Suprapubic skin (tissue), 4 donors: Measurements from ENCODE around the gene CADM1. TPM values are rescaled to one million over a fixed set of nuclear protein-coding genes. Genes with fewer than 3 reads are reported as not detected.

ENCODE experiments used
- DNase-seq, 2 donors: peaks; one replicate each; pipeline ENCODE4 v3.0.0-alpha.2; 2019; ENCODE audit warnings: low spot score in 2 of 2
- H3K27ac ChIP-seq: fragments of 200-600 bp; sonication (generic); one replicate; pipeline ENCODE4 v1.5.1; 2019
- H3K27me3 ChIP-seq: fragments of 200-600 bp; sonication (generic); one replicate; pipeline ENCODE4 v1.5.1; 2019
- H3K36me3 ChIP-seq: fragments of 200-600 bp; sonication (generic); one replicate; pipeline ENCODE4 v1.5.1; 2019
- H3K4me1 ChIP-seq: fragments of 200-600 bp; sonication (generic); one replicate; pipeline ENCODE4 v1.5.1; 2019
- H3K4me3 ChIP-seq: fragments of 200-600 bp; sonication (generic); one replicate; pipeline ENCODE4 v1.5.1; 2019; ENCODE audit warnings: mild to moderate bottlenecking
- H3K9me3 ChIP-seq: fragments of 200-600 bp; sonication (generic); one replicate; pipeline ENCODE4 v1.5.1; 2019
- CTCF ChIP-seq, 2 donors: fragments of 200-600 bp in 1 of 2; fragments of 450-650 bp in 1 of 2; sonication (generic) in 1 of 2; IDR thresholded peaks; one replicate each; pipeline ENCODE4 v1.5.1; 2016 to 2019; ENCODE audit warnings: antibody characterized with exemption in 2 of 2, mild to moderate bottlenecking in 1 of 2, moderate library complexity in 1 of 2
- EP300 ChIP-seq: sonication (generic); formaldehyde crosslinking; IDR thresholded peaks from one replicate; pipeline ENCODE4 v1.6.1; 2017; ENCODE audit warnings: antibody characterized with exemption
- POLR2A ChIP-seq, 2 donors: fragments of 450-650 bp; IDR thresholded peaks; one replicate each; pipeline ENCODE4 v1.6.1; 2017; ENCODE audit warnings: antibody characterized with exemption in 2 of 2, mild to moderate bottlenecking in 2 of 2, moderate library complexity in 2 of 2
- POLR2AphosphoS5 ChIP-seq, 3 donors: sonication (generic); formaldehyde crosslinking; IDR thresholded peaks; one replicate each; pipeline ENCODE4 v1.6.1; 2017; ENCODE audit warnings: antibody characterized with exemption in 3 of 3
- WGBS: methylation state at CpG from one replicate; pipeline ENCODE4 v1.1.5; 2018; 5-methylcytosine and 5-hydroxymethylcytosine counted together
- total RNA-seq, 4 donors: library from RNA; depleted of rRNA; stranded (reverse); fragments of >200 nt; gene quantifications; one replicate each; pipeline ENCODE4 v1.1.0, GENCODE V29; 2016

The CADM1 gene
- total RNA-seq, 4 donors from 2014 or later: 13.3 to 26.2 (median 15.3) TPM

GRCh38 chr11:115185507-115185906 is 318.7 kb downstream of the CADM1 start:
- Histone ChIP-seq H3K27ac (no peak overlapping the region), H3K4me3 (no peak overlapping the region), H3K9me3 (no peaks in the 10 kb centered on the region), H3K27me3 (no peaks in the 10 kb centered on the region), H3K4me1 (no peaks in the 10 kb centered on the region), H3K36me3 (no peaks in the 10 kb centered on the region)
- no peak for TF ChIP-seq EP300
- TF ChIP-seq POLR2A (IDR thresholded peaks at IDR 0.05): no peak
- TF ChIP-seq POLR2AphosphoS5 (IDR thresholded peaks at IDR 0.05): no peak
- no peak for TF ChIP-seq CTCF (IDR thresholded peaks at IDR 0.05)
- DNase-seq: no peak
- 82% methylated on average over 4 of the region's 4 CpGs for WGBS

DNA sequence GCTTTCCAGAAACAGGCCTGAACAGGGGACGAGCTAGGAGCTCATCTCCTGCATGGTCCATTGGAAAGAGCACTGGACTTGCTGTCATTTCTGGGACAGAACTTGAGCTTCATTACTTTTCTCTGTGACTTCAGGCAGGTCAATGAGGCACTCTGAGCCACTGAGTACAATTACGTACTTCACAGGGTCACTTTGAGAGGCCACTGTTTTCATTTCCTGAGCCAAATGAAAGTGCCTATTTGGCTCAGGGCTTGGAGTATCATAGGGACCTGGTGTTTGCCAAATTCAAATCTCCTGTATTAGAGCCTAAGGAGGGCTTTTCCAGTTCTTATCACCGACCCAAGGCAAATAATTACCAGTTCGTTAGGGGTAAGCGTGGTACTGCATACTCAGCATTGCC is 319.3 kb downstream of the CADM1 start:
- Histone ChIP-seq H3K4me3 (no peak overlapping the region), H3K27ac (no peak overlapping the region), H3K27me3 (no peaks in the 10 kb centered on the region), H3K4me1 (no peaks in the 10 kb centered on the region), H3K36me3 (no peaks in the 10 kb centered on the region), H3K9me3 (no peaks in the 10 kb centered on the region)
- 95% methylated on average over 5 of the region's 5 CpGs for WGBS
- no peak for DNase-seq
- TF ChIP-seq POLR2A (IDR thresholded peaks at IDR 0.05): no peak
- TF ChIP-seq EP300: no peak
- TF ChIP-seq POLR2AphosphoS5 (IDR thresholded peaks at IDR 0.05): no peak
- no peak for TF ChIP-seq CTCF (IDR thresholded peaks at IDR 0.05)

- Histone ChIP-seq H3K4me1 (no peaks in the 10 kb centered on the region), H3K36me3 (no peaks in the 10 kb centered on the region), H3K4me3 (no peak overlapping the region), H3K27me3 (no peaks in the 10 kb centered on the region), H3K9me3 (no peaks in the 10 kb centered on the region), H3K27ac (no peak overlapping the region)
- TF ChIP-seq EP300: no peak
- DNase-seq: no peak
- WGBS: 84% methylated on average over 6 of the region's 6 CpGs
Observed at GRCh38 chr11:115183830-115184229, 320.4 kb downstream of the CADM1 start.

GRCh38 chr11:115183136-115183535 is 321.1 kb downstream of the CADM1 start:
- H3K4me3 ChIP-seq: no peak overlapping the region
- no peak for DNase-seq
- 89% methylated on average over 4 of the region's 4 CpGs for WGBS
- no peak overlapping the region for H3K27ac ChIP-seq
- H3K27me3 ChIP-seq: no peaks in the 10 kb centered on the region
- H3K4me1 ChIP-seq: no peaks in the 10 kb centered on the region
- no peaks in the 10 kb centered on the region for H3K36me3 ChIP-seq
- no peaks in the 10 kb centered on the region for H3K9me3 ChIP-seq
- TF ChIP-seq EP300 (no peak), POLR2A (IDR thresholded peaks at IDR 0.05) (no peak), CTCF (IDR thresholded peaks at IDR 0.05) (no peak), POLR2AphosphoS5 (IDR thresholded peaks at IDR 0.05) (no peak)

- H3K36me3 ChIP-seq: no peaks in the 10 kb centered on the region
- no peaks in the 10 kb centered on the region for H3K4me1 ChIP-seq
- no peaks in the 10 kb centered on the region for H3K27me3 ChIP-seq
- DNase-seq: no peak
- no peaks in the 10 kb centered on the region for H3K9me3 ChIP-seq
- H3K27ac ChIP-seq: no peak overlapping the region
- WGBS: 48% methylated on average over 7 of the region's 7 CpGs
- TF ChIP-seq POLR2AphosphoS5 (IDR thresholded peaks at IDR 0.05) (no peak), EP300 (no peak)
- no peak overlapping the region for H3K4me3 ChIP-seq
Observed at GRCh38 chr11:115182282-115182955, 321.8 kb downstream of the CADM1 start.

DNA sequence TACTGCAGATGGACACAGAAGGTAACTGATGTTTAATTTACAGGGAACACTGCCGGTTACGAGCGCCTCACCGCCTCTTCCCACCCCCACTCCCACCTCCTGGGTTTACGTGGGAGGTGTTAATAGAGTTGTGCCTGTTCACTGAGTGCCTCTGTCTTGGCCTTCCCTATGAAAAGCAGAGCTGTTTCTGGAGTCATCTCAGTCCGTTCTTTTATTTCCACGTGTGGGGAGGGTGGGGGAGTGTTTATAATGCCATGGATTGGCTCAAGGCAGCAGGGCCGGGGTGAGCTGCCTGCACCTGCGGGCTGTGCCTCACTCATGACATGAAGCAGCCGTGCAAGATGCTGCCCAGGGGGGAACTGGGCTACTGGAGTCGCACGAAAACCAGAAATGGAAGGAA is 322.7 kb downstream of the CADM1 start:
- DNase-seq: no peak
- no peak for TF ChIP-seq POLR2A (IDR thresholded peaks at IDR 0.05)
- no peak for TF ChIP-seq POLR2AphosphoS5 (IDR thresholded peaks at IDR 0.05)
- TF ChIP-seq EP300: no peak
- TF ChIP-seq CTCF (IDR thresholded peaks at IDR 0.05): no peak

More for the DNA sequence above, 322.7 kb downstream of the CADM1 start:
- Histone ChIP-seq H3K9me3 (no peaks in the 10 kb centered on the region), H3K4me3 (no peak overlapping the region), H3K36me3 (no peaks in the 10 kb centered on the region), H3K27ac (no peak overlapping the region), H3K4me1 (no peaks in the 10 kb centered on the region), H3K27me3 (no peaks in the 10 kb centered on the region)
- 81% methylated on average over 12 of the region's 12 CpGs for WGBS
